ENCODE data around the gene VARS2.

Gene VARS2

GRCh38 chr6:30972816-30973215 is 58.8 kb downstream of the VARS2 start:
- no peak for TF ChIP-seq CTCF (IDR thresholded peaks at IDR 0.05; ENCODE audit: low read depth, low read length)
- Histone ChIP-seq H3K36me3 (no peaks in the 10 kb centered on the region), H3K27me3 (ENCODE audit: insufficient read depth, low read depth, severe bottlenecking) (peaks cover 69% of the 10 kb centered on the region), H3K9me3 (ENCODE audit: severe bottlenecking) (peaks cover 4% of the 10 kb centered on the region), H3K27ac (no peak overlapping the region), H3K4me3 (ENCODE audit: low read depth, low read length) (no peak overlapping the region)
- no peak for DNase-seq

- Histone ChIP-seq H3K36me3 (no peaks in the 10 kb centered on the region), H3K9me3 (ENCODE audit: severe bottlenecking) (no peaks in the 10 kb centered on the region), H3K4me3 (ENCODE audit: low read depth, low read length) (no peak overlapping the region), H3K27me3 (ENCODE audit: insufficient read depth, low read depth, severe bottlenecking) (peaks cover 67% of the 10 kb centered on the region), H3K27ac (no peak overlapping the region)
- DNase-seq = no peak
- TF ChIP-seq CTCF (IDR thresholded peaks at IDR 0.05; ENCODE audit: low read depth, low read length) = no peak
Measured at GRCh38 chr6:30974490-30975252, 60.6 kb downstream of the VARS2 start.

Measured in WERI-Rb-1 (cell line).